ENCODE results near the gene PTPA. TPM values are rescaled to one million over a fixed set of nuclear protein-coding genes. Genes with fewer than 3 reads are reported as not detected.

PTPA gene
- total and polyA plus RNA-seq, 2 of the 4 experiments (the other 2 are of a cell fraction): 124 to 149 TPM

GRCh38 chr9:129136446-129137035 lies 25.3 kb downstream of the PTPA start:
- Histone ChIP-seq H3K4me2 (ENCODE audit: low read depth, low read length) (no peak overlapping the region), H4K5ac (ENCODE audit: low read depth, low read length) (no peak overlapping the region), H2BK5ac (ENCODE audit: low read depth, low read length, poor library complexity, severe bottlenecking) (no peak overlapping the region), H3K14ac (replicated peaks; ENCODE audit: low read depth, low read length) (no peak overlapping the region), H4K20me1 (ENCODE audit: insufficient read depth, low read length) (no peaks in the 10 kb centered on the region; the same call in 1 of the 2 replicates), H2AK5ac (ENCODE audit: low read depth, low read length) (no peak overlapping the region), H3K18ac (ENCODE audit: low read depth, low read length) (no peak overlapping the region), H4K8ac (ENCODE audit: low read depth in 2 of 2, low read length in 2 of 2) (no peak overlapping the region), H3K56ac (ENCODE audit: extremely low read depth, insufficient read depth, low read length) (no peak overlapping the region), H3K27me3 (ENCODE audit: control insufficient read depth, insufficient read depth, low read length) (no peaks in the 10 kb centered on the region), H3K4me3 (ENCODE audit: insufficient read depth, low read depth, low read length) (no peak overlapping the region), H2BK15ac (ENCODE audit: low read depth, low read length) (no peak overlapping the region), H2AK9ac (replicated peaks; ENCODE audit: low read depth, low read length, poor library complexity) (no peak overlapping the region), H3K36me3 (ENCODE audit: control insufficient read depth, insufficient read depth, low read length) (peaks cover 21% of the 10 kb centered on the region), H2AFZ (replicated peaks; ENCODE audit: low read length, poor library complexity) (no peak overlapping the region), H3K4me1 (ENCODE audit: control insufficient read depth, insufficient read depth, low read length) (peaks cover 26% of the 10 kb centered on the region), H2BK120ac (ENCODE audit: low read depth, low read length) (no peak overlapping the region), H3K9me3 (ENCODE audit: control insufficient read depth, insufficient read depth, low read length) (no peaks in the 10 kb centered on the region), H3K79me1 (ENCODE audit: low read depth in 1 of 2, low read length in 2 of 2) (peaks cover 2 to 34% of the 10 kb centered on the region in 2 experiments; a peak in 3 of 4 replicates), H3K23ac (ENCODE audit: low read depth, low read length) (no peak overlapping the region), H2BK20ac (ENCODE audit: low read depth, low read length) (no peak overlapping the region), H3K9me1 (ENCODE audit: insufficient read depth, low read length) (no peaks in the 10 kb centered on the region), H3K4ac (ENCODE audit: low read depth, low read length) (no peak overlapping the region), H3K27ac (ENCODE audit: insufficient read depth, low read length) (no peak overlapping the region), H4K91ac (ENCODE audit: insufficient read depth, low read depth, low read length) (no peak overlapping the region), H3K9ac (ENCODE audit: low read depth, low read length) (no peak overlapping the region)
- ATAC-seq (ENCODE audit: low read depth) (no peak), DNase-seq (no peak)
- dilution Hi-C loops (cut with HindIII; ENCODE audit: low sequenced_read_pairs, unreplicated experiment): no loop called here
- no peak for TF ChIP-seq MXI1 (IDR thresholded peaks at IDR 0.05; ENCODE audit: borderline replicate concordance, low read depth, low read length)
- no peak for TF ChIP-seq CTCF (conservative IDR thresholded peaks at IDR 0.05; ENCODE audit: low read depth, low read length)
- no peak for TF ChIP-seq RFX5 (IDR thresholded peaks at IDR 0.05; ENCODE audit: low read depth, low read length)
- no peak for TF ChIP-seq ELK1 (IDR thresholded peaks at IDR 0.05; ENCODE audit: borderline replicate concordance, low read depth, low read length)
- TF ChIP-seq MAFK (IDR thresholded peaks at IDR 0.05; ENCODE audit: low read depth, low read length): no peak
- no peak for TF ChIP-seq FOS (IDR thresholded peaks at IDR 0.05; ENCODE audit: low read depth, low read length)
- TF ChIP-seq MAZ (IDR thresholded peaks at IDR 0.05; ENCODE audit: borderline replicate concordance, low read depth, low read length): no peak
- TF ChIP-seq SMC3 (IDR thresholded peaks at IDR 0.05; ENCODE audit: low read depth, low read length): no peak
- TF ChIP-seq RAD21 (IDR thresholded peaks at IDR 0.05; ENCODE audit: low read length): no peak
- no peak for TF ChIP-seq POLR2A (IDR thresholded peaks at IDR 0.05; ENCODE audit: low read depth, low read length)
- TF ChIP-seq RCOR1 (IDR thresholded peaks at IDR 0.05; ENCODE audit: insufficient replicate concordance, low read length): no peak
- no peak for TF ChIP-seq CEBPB (IDR thresholded peaks at IDR 0.05; ENCODE audit: low read depth, low read length)
- no peak for TF ChIP-seq NFE2L2 (IDR thresholded peaks at IDR 0.05; ENCODE audit: low read depth, low read length)
- no peak for TF ChIP-seq CHD1 (IDR thresholded peaks at IDR 0.05; ENCODE audit: low read depth, low read length)
- ChIA-PET CTCF (no interaction called here), POLR2A (ENCODE audit: unreplicated experiment) (no interaction called here)
- intact Hi-C loops (cut with micrococcal nuclease): loop anchor here (5.0 kb wide), 1 partner anchor 646 kb away; no protein-coding TSS in a partner anchor
- no TSS peak for BruUV-seq (replicated peaks)
- in situ Hi-C loops (cut with MboI; ENCODE audit: low sequenced_read_pairs): no loop called here
- 76% methylated on average over 4 of the region's 16 CpGs; no CpG with 5 or more reads in 1 of the 2 experiments for WGBS, 2 experiments (ENCODE audit: extremely low coverage in 2 of 2, insufficient read length in 1 of 2)

Measured in IMR-90 (cell line).